ENCODE results near the gene HTD2.
"Not testable (repeated sequence)": the region's sequence is repeated elsewhere in the genome, so short reads cannot be mapped to it uniquely, and the experiment has no call there.

HTD2 gene

DNA sequence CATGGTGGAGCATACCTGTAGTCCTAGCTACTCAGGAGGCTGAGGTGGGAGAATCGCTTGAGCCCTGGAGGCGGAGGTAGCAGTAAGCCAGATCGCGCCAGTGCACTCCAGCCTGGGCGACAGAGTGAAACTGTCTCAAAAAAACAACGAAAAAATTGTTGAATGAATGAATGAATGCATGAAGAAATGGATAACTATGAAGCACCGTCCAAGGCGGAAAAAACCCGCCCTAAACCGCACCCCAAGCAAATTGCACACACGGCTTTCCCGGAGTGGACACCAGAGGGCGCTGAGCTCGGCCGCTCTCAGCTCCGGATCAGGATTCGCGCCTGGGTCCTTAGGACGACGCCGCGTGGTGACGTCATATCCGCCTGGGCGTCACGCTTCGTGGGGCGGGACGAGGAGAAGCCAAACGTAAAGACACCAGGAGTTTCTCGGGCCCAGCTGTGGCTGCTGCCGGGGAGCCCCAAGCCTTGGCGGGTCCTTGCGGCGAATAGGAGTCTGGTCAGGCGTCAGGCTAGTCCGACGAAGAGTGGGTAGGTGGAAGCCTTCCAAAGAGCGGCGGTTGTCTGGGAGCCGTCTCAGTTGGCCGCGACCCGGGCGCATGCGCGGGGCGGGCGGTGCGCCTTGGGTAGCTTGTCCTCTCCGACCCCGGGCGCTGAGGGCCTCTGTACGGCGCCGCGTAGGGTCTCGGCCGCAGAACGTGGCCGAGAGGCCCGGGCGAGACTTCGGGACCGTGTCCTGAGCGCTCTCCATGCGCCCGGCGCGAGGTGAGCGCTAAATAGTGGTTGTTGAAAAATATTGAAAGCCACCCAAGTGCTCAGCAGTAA is at the start of gene HTD2, which contains the start of gene RPP14:
TSS of gene HTD2 (plus strand) at position 639 of the 830 bp plus-strand sequence. CDS start 11,094 bp downstream, outside the sequence.
TSS of gene RPP14 (plus strand) at position 364 of the 830 bp plus-strand sequence. CDS start 4,085 bp downstream, outside the sequence.
- peak within 1 kb of the TSS; percentile 100 for H3K27ac Mint-ChIP-seq
- peaks cover 47% of the 10 kb centered on the region for H3K36me3 Mint-ChIP-seq (ENCODE audit: low read depth)
- peak within 1 kb of the TSS; percentile 93 for H3K4me3 Mint-ChIP-seq

GRCh38 chr3:58258392-58259055 is 47.8 kb upstream of the HTD2 start:
- no peaks in the 10 kb centered on the region for H3K27me3 Mint-ChIP-seq
- H3K4me1 Mint-ChIP-seq (ENCODE audit: low read depth) = peaks cover 10% of the 10 kb centered on the region
- H3K36me3 Mint-ChIP-seq (ENCODE audit: low read depth) = peaks cover 28% of the 10 kb centered on the region
- H3K9me3 Mint-ChIP-seq = no peaks in the 10 kb centered on the region
- H3K4me3 Mint-ChIP-seq = no peak overlapping the region
- DNase-seq = no peak
- no peak overlapping the region for H3K27ac Mint-ChIP-seq

More for the DNA sequence above, at the start of gene HTD2, which contains the start of gene RPP14:
- H3K27me3 Mint-ChIP-seq = peaks cover 16% of the 10 kb centered on the region
- H3K9me3 Mint-ChIP-seq = peaks cover 2% of the 10 kb centered on the region
- peaks cover 27% of the 10 kb centered on the region for H3K4me1 Mint-ChIP-seq (ENCODE audit: low read depth)
- peak; percentile 100 for DNase-seq

- no peak overlapping the region for H3K4me3 Mint-ChIP-seq
- H3K27me3 Mint-ChIP-seq = no peaks in the 10 kb centered on the region
- no peak for DNase-seq
- no peaks in the 10 kb centered on the region for H3K9me3 Mint-ChIP-seq
- H3K36me3 Mint-ChIP-seq (ENCODE audit: low read depth) = peaks cover 28% of the 10 kb centered on the region
- peak overlapping the region; percentile 26 for H3K27ac Mint-ChIP-seq
- peaks cover 10% of the 10 kb centered on the region for H3K4me1 Mint-ChIP-seq (ENCODE audit: low read depth)
Observed at GRCh38 chr3:58260261-58260731, 46.0 kb upstream of the HTD2 start.

- no peaks in the 10 kb centered on the region for H3K9me3 Mint-ChIP-seq
- H3K27me3 Mint-ChIP-seq = no peaks in the 10 kb centered on the region
- H3K36me3 Mint-ChIP-seq (ENCODE audit: low read depth) = peaks cover 28% of the 10 kb centered on the region
- H3K27ac Mint-ChIP-seq = peak overlapping the region; percentile 26
- H3K4me1 Mint-ChIP-seq (ENCODE audit: low read depth) = peaks cover 10% of the 10 kb centered on the region
- no peak for DNase-seq
- no peak overlapping the region for H3K4me3 Mint-ChIP-seq
Observed at GRCh38 chr3:58260733-58261132, 45.6 kb upstream of the HTD2 start.

DNA sequence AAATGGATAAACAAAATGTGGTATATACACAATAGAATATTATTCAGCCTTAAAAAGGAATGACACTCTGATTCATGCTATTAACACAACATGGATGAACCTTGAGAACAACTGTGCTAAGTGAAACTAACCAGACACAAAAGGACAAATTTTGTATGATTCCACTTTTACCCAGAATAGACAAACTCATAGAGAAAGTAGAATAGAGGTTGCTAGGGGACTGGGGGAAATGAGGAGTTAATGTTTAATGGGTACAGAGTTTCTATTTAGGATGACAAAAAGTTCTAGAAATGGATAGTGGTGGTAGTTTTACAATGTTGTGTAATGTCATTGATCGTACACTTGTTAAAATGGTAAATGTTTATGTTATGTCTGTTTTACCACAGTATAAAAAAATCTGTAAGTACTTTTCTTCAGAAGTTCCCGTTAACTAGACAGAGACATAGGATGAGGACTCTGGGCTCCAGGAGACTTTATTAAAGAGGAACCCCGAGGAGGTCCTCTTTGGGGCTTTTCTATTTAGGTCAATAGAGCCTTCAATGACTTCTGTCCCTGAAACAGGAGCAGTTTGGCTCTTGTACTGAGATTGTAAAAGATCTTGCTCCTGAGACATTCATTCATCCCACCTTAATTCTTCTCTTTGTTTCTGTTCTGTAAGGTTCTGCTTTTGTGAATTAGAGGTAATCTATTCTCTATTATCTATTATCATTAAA is 44.2 kb upstream of the HTD2 start:
- H3K4me1 Mint-ChIP-seq (ENCODE audit: low read depth) = peaks cover 10% of the 10 kb centered on the region
- no peaks in the 10 kb centered on the region for H3K9me3 Mint-ChIP-seq
- H3K27me3 Mint-ChIP-seq = no peaks in the 10 kb centered on the region
- no peak overlapping the region for H3K4me3 Mint-ChIP-seq
- peaks cover 27% of the 10 kb centered on the region for H3K36me3 Mint-ChIP-seq (ENCODE audit: low read depth)
- DNase-seq = no peak
- no peak overlapping the region for H3K27ac Mint-ChIP-seq

DNA sequence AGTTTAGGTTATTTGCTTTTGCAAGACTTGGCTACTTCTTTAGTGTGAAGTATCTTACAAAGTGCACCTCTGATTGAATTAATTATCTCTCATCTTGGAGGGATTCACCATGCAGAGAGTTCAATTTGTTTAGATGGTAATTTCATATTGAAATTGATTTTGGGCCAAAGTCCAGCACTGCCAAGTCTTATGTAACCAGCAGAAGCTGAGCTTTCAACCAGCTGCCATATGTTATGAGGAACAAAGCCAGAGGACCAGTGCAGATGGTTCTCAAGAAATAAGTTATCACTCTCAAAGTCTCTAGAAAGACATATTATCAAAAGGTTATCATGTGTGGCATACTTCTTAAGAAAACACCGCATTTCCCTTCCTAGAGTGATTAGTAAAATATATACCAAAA is 39.7 kb upstream of the HTD2 start:
- no peak overlapping the region for H3K27ac Mint-ChIP-seq
- no peaks in the 10 kb centered on the region for H3K9me3 Mint-ChIP-seq
- H3K36me3 Mint-ChIP-seq (ENCODE audit: low read depth) = peaks cover 25% of the 10 kb centered on the region
- no peak overlapping the region for H3K4me3 Mint-ChIP-seq
- no peak for DNase-seq
- no peaks in the 10 kb centered on the region for H3K4me1 Mint-ChIP-seq (ENCODE audit: low read depth)
- H3K27me3 Mint-ChIP-seq = no peaks in the 10 kb centered on the region

- not testable (repeated sequence) for DNase-seq; H3K4me3 Mint-ChIP-seq; H3K27ac Mint-ChIP-seq; H3K9me3 Mint-ChIP-seq; H3K4me1 Mint-ChIP-seq (ENCODE audit: low read depth); H3K27me3 Mint-ChIP-seq
- peaks cover 30% of the 10 kb centered on the region for H3K36me3 Mint-ChIP-seq (ENCODE audit: low read depth)
Observed at GRCh38 chr3:58267543-58267942, 38.8 kb upstream of the HTD2 start.

DNA sequence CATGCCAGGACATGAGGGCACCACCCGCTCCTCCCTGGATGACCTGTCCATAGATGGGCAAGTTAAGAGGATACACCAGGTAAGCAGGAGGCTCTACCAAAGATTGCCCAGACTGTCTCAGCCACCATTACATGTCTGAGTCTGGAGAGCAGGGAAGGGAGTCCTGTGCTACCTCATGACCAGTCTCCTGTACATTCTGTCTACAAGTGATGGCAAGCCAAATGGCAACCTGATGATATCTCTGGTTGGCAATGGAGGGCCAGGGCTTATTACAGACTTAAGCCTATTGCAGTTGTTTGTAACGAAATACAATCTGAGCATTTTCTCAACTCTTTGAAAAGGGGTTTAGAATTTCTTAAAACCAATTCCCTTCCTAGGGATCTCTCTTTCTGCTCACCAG is 37.0 kb upstream of the HTD2 start:
- H3K27me3 Mint-ChIP-seq = no peaks in the 10 kb centered on the region
- H3K4me3 Mint-ChIP-seq = no peak overlapping the region
- DNase-seq = no peak
- H3K36me3 Mint-ChIP-seq (ENCODE audit: low read depth) = peaks cover 42% of the 10 kb centered on the region
- H3K4me1 Mint-ChIP-seq (ENCODE audit: low read depth) = peaks cover 12% of the 10 kb centered on the region
- no peak overlapping the region for H3K27ac Mint-ChIP-seq
- no peaks in the 10 kb centered on the region for H3K9me3 Mint-ChIP-seq

- no peaks in the 10 kb centered on the region for H3K27me3 Mint-ChIP-seq
- H3K4me3 Mint-ChIP-seq = no peak overlapping the region
- DNase-seq = no peak
- no peaks in the 10 kb centered on the region for H3K9me3 Mint-ChIP-seq
- peaks cover 12% of the 10 kb centered on the region for H3K4me1 Mint-ChIP-seq (ENCODE audit: low read depth)
- H3K27ac Mint-ChIP-seq = no peak overlapping the region
- peaks cover 50% of the 10 kb centered on the region for H3K36me3 Mint-ChIP-seq (ENCODE audit: low read depth)
Observed at GRCh38 chr3:58270485-58270884, 35.8 kb upstream of the HTD2 start.

- peaks cover 12% of the 10 kb centered on the region for H3K4me1 Mint-ChIP-seq (ENCODE audit: low read depth)
- peak overlapping the region; percentile 73 for H3K27ac Mint-ChIP-seq
- H3K4me3 Mint-ChIP-seq = no peak overlapping the region
- no peaks in the 10 kb centered on the region for H3K9me3 Mint-ChIP-seq
- no peaks in the 10 kb centered on the region for H3K27me3 Mint-ChIP-seq
- H3K36me3 Mint-ChIP-seq (ENCODE audit: low read depth) = peaks cover 60% of the 10 kb centered on the region
- no peak for DNase-seq
Observed at GRCh38 chr3:58271901-58272501, 34.3 kb upstream of the HTD2 start.

GRCh38 chr3:58272891-58273290 is 33.4 kb upstream of the HTD2 start:
- Mint-ChIP-seq H3K4me3 (no peak overlapping the region), H3K27ac (peak overlapping the region; percentile 57), H3K4me1 (ENCODE audit: low read depth) (peaks cover 12% of the 10 kb centered on the region), H3K36me3 (ENCODE audit: low read depth) (peaks cover 64% of the 10 kb centered on the region), H3K9me3 (no peaks in the 10 kb centered on the region), H3K27me3 (no peaks in the 10 kb centered on the region)
- DNase-seq = no peak

DNA sequence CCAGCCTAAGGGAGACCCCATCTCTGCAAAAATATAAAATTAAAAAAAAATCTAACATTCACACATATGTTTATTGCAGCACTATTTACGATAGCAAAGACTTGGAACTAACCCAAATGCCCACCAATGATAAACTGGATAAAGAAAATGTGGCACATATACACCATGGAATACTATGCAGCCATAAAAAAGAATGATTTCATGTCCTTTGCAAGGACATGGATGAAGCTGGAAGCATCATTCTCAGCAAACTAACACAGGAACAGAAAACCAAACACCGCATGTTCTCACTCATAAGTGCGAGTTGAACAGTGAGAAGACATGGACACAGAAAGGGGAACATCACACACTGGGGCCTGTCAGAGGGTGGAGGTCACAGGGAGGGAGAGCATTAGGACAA is 33.0 kb upstream of the HTD2 start:
- Mint-ChIP-seq H3K4me1 (ENCODE audit: low read depth) (peaks cover 12% of the 10 kb centered on the region), H3K36me3 (ENCODE audit: low read depth) (peaks cover 66% of the 10 kb centered on the region)
- not testable (repeated sequence) for DNase-seq, H3K9me3 Mint-ChIP-seq, H3K4me3 Mint-ChIP-seq, H3K27me3 Mint-ChIP-seq, H3K27ac Mint-ChIP-seq

DNA sequence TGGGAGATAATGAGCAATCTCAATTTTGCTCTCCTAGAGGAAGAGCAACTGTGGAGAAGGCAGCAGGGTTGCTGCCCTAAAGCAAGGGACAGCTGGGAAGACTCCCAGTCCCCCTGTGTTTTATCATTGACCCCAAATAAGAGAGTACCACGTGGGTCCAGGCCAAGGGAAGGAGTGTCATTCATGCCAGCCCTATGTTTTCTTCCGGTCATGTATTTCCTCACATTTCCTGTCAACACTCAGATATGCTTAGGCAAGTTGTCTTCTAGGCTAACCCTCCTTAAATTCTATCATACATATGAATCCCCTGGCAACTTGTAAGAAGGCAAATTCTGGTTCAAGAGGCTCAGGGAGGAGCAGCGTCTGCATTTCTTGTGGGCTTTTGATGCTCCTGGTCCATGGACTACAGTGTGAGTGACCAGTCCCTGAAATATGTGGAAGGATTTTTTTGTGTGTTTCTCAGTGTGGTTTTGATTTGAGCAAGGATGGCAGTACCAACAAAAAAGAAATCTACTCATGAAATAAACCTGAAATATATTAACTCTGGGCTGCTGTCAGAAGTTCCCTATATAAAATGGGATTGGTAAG is 32.2 kb upstream of the HTD2 start:
- peaks cover 12% of the 10 kb centered on the region for H3K4me1 Mint-ChIP-seq (ENCODE audit: low read depth)
- H3K27ac Mint-ChIP-seq = no peak overlapping the region
- H3K36me3 Mint-ChIP-seq (ENCODE audit: low read depth) = peaks cover 68% of the 10 kb centered on the region

DNA sequence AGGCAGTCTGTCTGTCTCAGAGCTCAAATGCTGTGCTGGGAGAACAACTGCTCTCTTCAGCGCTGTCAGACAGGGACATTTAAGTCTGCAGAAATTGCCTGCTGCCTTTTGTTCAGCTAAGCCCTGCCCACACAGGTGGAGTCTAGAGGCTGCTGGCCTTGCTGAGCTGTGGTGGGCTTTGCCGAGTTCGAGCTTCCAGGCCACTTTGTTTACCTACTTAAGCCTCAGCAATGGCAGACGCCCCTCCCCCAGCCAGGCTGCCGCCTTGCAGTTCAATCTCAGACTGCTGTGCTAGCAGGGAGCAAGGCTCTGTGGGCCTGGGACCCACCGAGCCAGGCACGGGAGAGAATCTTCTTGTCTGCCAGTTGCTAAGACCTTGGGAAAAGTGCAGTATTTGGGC is 25.3 kb upstream of the HTD2 start:
- Mint-ChIP-seq H3K4me3 (no peak overlapping the region), H3K4me1 (ENCODE audit: low read depth) (no peaks in the 10 kb centered on the region), H3K27me3 (no peaks in the 10 kb centered on the region), H3K9me3 (no peaks in the 10 kb centered on the region), H3K36me3 (ENCODE audit: low read depth) (peaks cover 49% of the 10 kb centered on the region), H3K27ac (no peak overlapping the region)
- DNase-seq = no peak

More for the DNA sequence above, 32.2 kb upstream of the HTD2 start:
- DNase-seq = no peak
- no peaks in the 10 kb centered on the region for H3K9me3 Mint-ChIP-seq
- no peak overlapping the region for H3K4me3 Mint-ChIP-seq
- H3K27me3 Mint-ChIP-seq = no peaks in the 10 kb centered on the region
